Endothelial cell of umbilical vein (primary cell): ENCODE results near the gene MYLK. TPM values are rescaled to one million over a fixed set of nuclear protein-coding genes. Genes with fewer than 3 reads are reported as not detected.

Experiments used
- BruUV-seq: library from RNA; stranded (reverse); fragments of 400-500 nt; replicated peaks from 2 replicates; lab custom pipeline; 2021; lab: Mats Ljungman, UMichigan
- CTCF ChIA-PET: fragments of 300-600, 350-600 bp; sonication (Branson Sonifier 250); formaldehyde crosslinking; loops from one replicate; lab custom pipeline; 2021; ENCODE audit warnings: antibody characterized with exemption, inconsistent platforms; lab: Charles Lee
- POLR2A ChIA-PET: fragments of 300-600, 350-600 bp; sonication (Branson Sonifier 250); formaldehyde crosslinking; loops from one replicate; lab custom pipeline; 2021; ENCODE audit warnings: antibody characterized with exemption, inconsistent platforms; lab: Charles Lee
- DNase-seq: peaks from one replicate; pipeline ENCODE4 v3.0.0-alpha.2; 2011; ENCODE audit warnings: low read depth, low spot score
- FAIRE-seq: peaks from 2 replicates; lab custom pipeline; 2011; peaks lifted over from hg19 to GRCh38; lab: Jason Lieb, UNC
- H2AFZ ChIP-seq: 2 replicates; pipeline ENCODE4 v1.6.0; 2012; ENCODE audit warnings: low read depth, low read length, control low read depth, inconsistent platforms
- H3K27ac ChIP-seq: 2 replicates; pipeline ENCODE4 v1.5.1; 2011; ENCODE audit warnings: low read depth, mild to moderate bottlenecking, control low read depth, low read length, moderate library complexity; ENCODE audit not compliant: insufficient read depth
- H3K27me3 ChIP-seq, 2 experiments: 2 replicates each; pipeline versions ENCODE4 v1.6.0 to v1.6.1; 2011; ENCODE audit warnings: low read length in 2 of 2, mixed read lengths in 1 of 2; ENCODE audit not compliant: control insufficient read depth in 2 of 2, insufficient read depth in 2 of 2
- H3K36me3 ChIP-seq, 2 experiments: 2 replicates in 1 of 2; 3 replicates in 1 of 2; pipeline ENCODE4 v1.5.1; 2011; ENCODE audit warnings: low read length in 2 of 2, mild to moderate bottlenecking in 1 of 2, moderate library complexity in 1 of 2; ENCODE audit not compliant: control insufficient read depth in 2 of 2, insufficient read depth in 2 of 2; ENCODE audit errors: extremely low read depth in 1 of 2
- H3K4me1 ChIP-seq: 3 replicates; pipeline ENCODE4 v1.5.1; 2011; ENCODE audit warnings: mild to moderate bottlenecking, low read length; ENCODE audit not compliant: control insufficient read depth, insufficient read depth; ENCODE audit errors: extremely low read depth
- H3K4me2 ChIP-seq: 2 replicates; pipeline ENCODE4 v1.6.1; 2011; ENCODE audit warnings: low read length, control low read depth, mixed read lengths; ENCODE audit not compliant: insufficient read depth
- H3K4me3 ChIP-seq, 3 experiments: fragments of 200-600 bp in 1 of 3; sonication (generic), shearing (Covaris generic) in 1 of 3; replicated peaks in 1 of 3; 2 replicates each; pipeline ENCODE4 v1.5.1; 2011 to 2016; ENCODE audit warnings: control low read depth in 3 of 3, low read length in 3 of 3, mild to moderate bottlenecking in 2 of 3, inconsistent platforms in 1 of 3, low read depth in 1 of 3, moderate library complexity in 1 of 3; ENCODE audit not compliant: insufficient read depth in 1 of 3
- H3K79me2 ChIP-seq: 2 replicates; pipeline ENCODE4 v1.6.0; 2012; ENCODE audit warnings: low read length, inconsistent platforms; ENCODE audit not compliant: control insufficient read depth, insufficient read depth
- H3K9ac ChIP-seq: replicated peaks from 2 replicates; pipeline ENCODE3; 2011; ENCODE audit warnings: low read length, control low read depth; ENCODE audit not compliant: insufficient read depth; ENCODE audit errors: extremely low read depth
- H3K9me1 ChIP-seq: replicated peaks from 3 replicates; pipeline ENCODE4 v1.6.0; 2011; ENCODE audit warnings: mild to moderate bottlenecking, low read length; ENCODE audit not compliant: control insufficient read depth, insufficient read depth; ENCODE audit errors: extremely low read depth
- H3K9me3 ChIP-seq: replicated peaks from 2 replicates; pipeline ENCODE4 v1.5.1; 2012; ENCODE audit warnings: low read length, inconsistent platforms; ENCODE audit not compliant: control insufficient read depth, insufficient read depth
- H4K20me1 ChIP-seq: replicated peaks from 2 replicates; pipeline ENCODE3; 2011; ENCODE audit warnings: mild to moderate bottlenecking, low read length; ENCODE audit not compliant: control insufficient read depth, insufficient read depth; ENCODE audit errors: extremely low read depth
- GATA2 ChIP-seq: IDR thresholded peaks from 2 replicates; pipeline ENCODE4 v1.7.0; 2011; ENCODE audit warnings: low read depth, mild to moderate bottlenecking, moderate library complexity, mixed read lengths, low read length; ENCODE audit not compliant: insufficient read length, insufficient read depth
- MYC ChIP-seq: IDR thresholded peaks from one replicate; pipeline ENCODE4 v1.6.1; 2011; ENCODE audit warnings: mild to moderate bottlenecking, low read depth, low read length
- POLR2A ChIP-seq: IDR thresholded peaks from 2 replicates; pipeline ENCODE4 v1.6.1; 2012; ENCODE audit warnings: low read depth, mild to moderate bottlenecking, control low read depth, low read length
- POLR2AphosphoS5 ChIP-seq: IDR thresholded peaks from 2 replicates; pipeline ENCODE4 v1.6.1; 2012; ENCODE audit warnings: low read depth, mild to moderate bottlenecking, control low read depth, low read length, moderate library complexity; ENCODE audit not compliant: insufficient read depth
- dilution Hi-C: fragments of 300-500 bp; cut with MboI; formaldehyde crosslinking; loops from one replicate; pipeline ENCODE4 v1.15.0; 2019; ENCODE audit warnings: low sequenced_read_pairs; ENCODE audit not compliant: extremely low pct_ligation_motif_present
- intact Hi-C: fragments of 100-400 bp; cut with micrococcal nuclease; formaldehyde crosslinking; loops from one replicate; pipeline ENCODE4 v1.10.0; 2022
- polyA plus RNA-seq, 4 experiments: library from polyadenylated mRNA; depleted of rRNA in 3 of 4; stranded (reverse) in 3 of 4; unstranded in 1 of 4; fragments of >200 nt; gene quantifications; 2 replicates each; pipeline versions ENCODE4 v1.2.1 to v1.2.3, GENCODE V29; 2011 to 2012; ENCODE audit warnings: missing spikeins in 1 of 4
- total RNA-seq: library from RNA; stranded (reverse); gene quantifications from 2 replicates; pipeline ENCODE4 v1.2.3, GENCODE V29; 2021

The MYLK gene
- total and polyA plus RNA-seq, 2 donors (not counting 3 experiments of a cell fraction or from before 2014, with no cell fraction given), result 10.0 to 22.2 TPM

GRCh38 chr3:123752228-123752627 is 131.9 kb downstream of the MYLK start:
- no TSS peak for BruUV-seq
- no peak for FAIRE-seq
- intact Hi-C loops, result no loop called here

GRCh38 chr3:123751433-123751832 is 132.7 kb downstream of the MYLK start:
- DNase-seq (no peak), FAIRE-seq (no peak)
- H3K79me2 ChIP-seq, result no peaks in the 10 kb centered on the region
- no peaks in the 10 kb centered on the region for H3K9me3 ChIP-seq
- intact Hi-C loops (loop anchor here (2.0 kb wide), 1 partner anchor 229 kb away; no protein-coding TSS in a partner anchor), dilution Hi-C loops (no loop called here)
- peaks cover 15% of the 10 kb centered on the region for H3K4me1 ChIP-seq
- POLR2A ChIA-PET, result no interaction called here
- H3K9me1 ChIP-seq, result no peaks in the 10 kb centered on the region
- TF ChIP-seq GATA2 (peak; percentile 40), POLR2AphosphoS5 (no peak)
- H3K27ac ChIP-seq, result no peak overlapping the region
- H3K27me3 ChIP-seq, result no peaks in the 10 kb centered on the region
- no peak overlapping the region for H3K4me2 ChIP-seq
- CTCF ChIA-PET, result interaction anchor here (1.3 kb wide), 1 partner anchor 210 kb away, joined by 5 read pairs; the partner anchor contains the start of gene CCDC14
- H4K20me1 ChIP-seq, result no peaks in the 10 kb centered on the region
- no peak overlapping the region for H3K9ac ChIP-seq
- no peak overlapping the region for H3K4me3 ChIP-seq
- no peak overlapping the region for H2AFZ ChIP-seq
- no peaks in the 10 kb centered on the region for H3K36me3 ChIP-seq
- BruUV-seq, result no TSS peak

More at GRCh38 chr3:123752228-123752627, 131.9 kb downstream of the MYLK start:
- dilution Hi-C loops, result no loop called here
- Histone ChIP-seq H3K36me3 (no peaks in the 10 kb centered on the region), H3K9me1 (no peaks in the 10 kb centered on the region), H3K4me3 (no peak overlapping the region), H4K20me1 (no peaks in the 10 kb centered on the region), H3K9ac (no peak overlapping the region), H3K4me1 (peaks cover 15% of the 10 kb centered on the region), H3K9me3 (no peaks in the 10 kb centered on the region), H3K4me2 (no peak overlapping the region), H3K27me3 (no peaks in the 10 kb centered on the region), H3K79me2 (no peaks in the 10 kb centered on the region), H2AFZ (no peak overlapping the region), H3K27ac (no peak overlapping the region)
- ChIA-PET CTCF (interaction anchor here (1.3 kb wide), 1 partner anchor 28 kb away, joined by 3 read pairs; no protein-coding TSS in a partner anchor), POLR2A (no interaction called here)
- no peak for DNase-seq
- TF ChIP-seq POLR2A (no peak), MYC (no peak)
